ENCODE results near the gene CHRM1.

CHRM1 gene

GRCh38 chr11:62902932-62903331 is 18.2 kb downstream of the CHRM1 start:
- Histone ChIP-seq H3K27me3 (ENCODE audit: insufficient read depth, poor library complexity, severe bottlenecking) (peaks cover 11% of the 10 kb centered on the region), H3K4me3 (replicated peaks; ENCODE audit: insufficient read depth, low read length) (no peak overlapping the region), H3K27ac (replicated peaks) (no peak overlapping the region)
- no peak for DNase-seq (ENCODE audit: low read depth in 1 of 2, low spot score in 1 of 2)
- no peak for TF ChIP-seq REST (IDR thresholded peaks at IDR 0.05; ENCODE audit: insufficient replicate concordance, low read depth)
- TF ChIP-seq CTCF (IDR thresholded peaks at IDR 0.05; ENCODE audit: insufficient read depth, low read length), result no peak
- TF ChIP-seq GABPA (IDR thresholded peaks at IDR 0.05; ENCODE audit: low read depth), result no peak
- TF ChIP-seq SPI1 (IDR thresholded peaks at IDR 0.05; ENCODE audit: borderline replicate concordance, low read depth), result no peak
- TF ChIP-seq POLR2AphosphoS5 (IDR thresholded peaks at IDR 0.05; ENCODE audit: low read depth), result no peak

- Histone ChIP-seq H3K27ac (replicated peaks) (no peak overlapping the region), H3K27me3 (ENCODE audit: insufficient read depth, poor library complexity, severe bottlenecking) (peaks cover 3% of the 10 kb centered on the region), H3K4me3 (replicated peaks; ENCODE audit: insufficient read depth, low read length) (no peak overlapping the region)
- TF ChIP-seq REST (IDR thresholded peaks at IDR 0.05; ENCODE audit: insufficient replicate concordance, low read depth) (no peak), GABPA (IDR thresholded peaks at IDR 0.05; ENCODE audit: low read depth) (no peak), CTCF (IDR thresholded peaks at IDR 0.05; ENCODE audit: insufficient read depth, low read length) (no peak), POLR2AphosphoS5 (IDR thresholded peaks at IDR 0.05; ENCODE audit: low read depth) (no peak), SPI1 (IDR thresholded peaks at IDR 0.05; ENCODE audit: borderline replicate concordance, low read depth) (no peak)
- DNase-seq (ENCODE audit: low read depth in 1 of 2, low spot score in 1 of 2), result no peak
Measured at GRCh38 chr11:62898027-62898426, 23.1 kb downstream of the CHRM1 start.

GRCh38 chr11:62897311-62897710 is 23.9 kb downstream of the CHRM1 start:
- no peak for DNase-seq (ENCODE audit: low read depth in 1 of 2, low spot score in 1 of 2)
- H3K4me3 ChIP-seq (replicated peaks; ENCODE audit: insufficient read depth, low read length), result no peak overlapping the region

More at GRCh38 chr11:62897311-62897710, 23.9 kb downstream of the CHRM1 start:
- no peak overlapping the region for H3K27ac ChIP-seq (replicated peaks)
- TF ChIP-seq POLR2AphosphoS5 (IDR thresholded peaks at IDR 0.05; ENCODE audit: low read depth), result no peak
- no peak for TF ChIP-seq SPI1 (IDR thresholded peaks at IDR 0.05; ENCODE audit: borderline replicate concordance, low read depth)
- no peak for TF ChIP-seq GABPA (IDR thresholded peaks at IDR 0.05; ENCODE audit: low read depth)
- TF ChIP-seq CTCF (IDR thresholded peaks at IDR 0.05; ENCODE audit: insufficient read depth, low read length), result no peak
- TF ChIP-seq REST (IDR thresholded peaks at IDR 0.05; ENCODE audit: insufficient replicate concordance, low read depth), result no peak
- no peaks in the 10 kb centered on the region for H3K27me3 ChIP-seq (ENCODE audit: insufficient read depth, poor library complexity, severe bottlenecking)

All from HL-60 (cell line).